HG02885 (cell line): ENCODE measurements around the gene SNTB2.

ENCODE experiments used
- ATAC-seq: cut with Tn5 transposase; IDR thresholded peaks from one replicate; pipeline ENCODE4 v1.9.1; 2021; ENCODE audit warnings: mild to moderate bottlenecking; ENCODE audit not compliant: unreplicated experiment, poor library complexity

The SNTB2 gene

DNA sequence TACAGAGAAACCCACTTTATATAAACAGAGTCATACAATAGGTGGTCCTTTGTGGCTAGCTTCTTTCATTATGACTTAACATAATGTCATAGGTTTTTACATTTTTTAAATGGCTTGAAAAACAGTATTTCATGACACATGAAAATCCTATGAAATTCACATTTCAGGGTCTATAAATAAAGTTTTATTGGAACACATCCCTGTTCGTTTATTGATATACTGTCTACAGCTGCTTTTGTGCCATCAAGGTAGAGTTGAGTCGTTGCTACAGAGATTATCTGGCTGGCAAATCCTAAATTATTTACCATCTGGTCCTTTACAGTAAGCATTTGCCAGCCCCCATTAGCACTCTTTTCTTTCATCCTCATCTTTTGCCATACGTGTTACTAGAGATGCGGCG is 126.5 kb downstream of the SNTB2 start:
- no peak for ATAC-seq

DNA sequence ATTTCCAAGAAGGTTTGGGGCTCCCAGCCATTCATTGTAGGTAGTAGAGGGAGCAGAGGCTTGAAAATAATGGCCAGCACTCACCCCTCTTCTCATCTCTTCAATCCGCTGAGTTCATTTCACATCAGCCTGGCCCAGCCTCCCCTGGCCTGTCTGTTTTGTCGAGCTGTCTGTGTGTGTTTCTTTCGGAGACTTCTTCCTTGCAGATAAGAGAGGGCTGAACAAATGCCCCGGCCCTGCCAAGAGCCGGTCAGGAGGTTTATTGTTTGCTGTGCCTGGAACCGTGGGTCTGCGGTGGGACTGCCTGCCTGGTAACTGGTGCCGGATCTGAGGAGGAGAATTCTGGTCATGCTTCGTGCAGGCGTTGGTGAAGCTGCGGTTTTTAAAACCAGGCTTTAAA is 127.6 kb downstream of the SNTB2 start:
- ATAC-seq = no peak

DNA sequence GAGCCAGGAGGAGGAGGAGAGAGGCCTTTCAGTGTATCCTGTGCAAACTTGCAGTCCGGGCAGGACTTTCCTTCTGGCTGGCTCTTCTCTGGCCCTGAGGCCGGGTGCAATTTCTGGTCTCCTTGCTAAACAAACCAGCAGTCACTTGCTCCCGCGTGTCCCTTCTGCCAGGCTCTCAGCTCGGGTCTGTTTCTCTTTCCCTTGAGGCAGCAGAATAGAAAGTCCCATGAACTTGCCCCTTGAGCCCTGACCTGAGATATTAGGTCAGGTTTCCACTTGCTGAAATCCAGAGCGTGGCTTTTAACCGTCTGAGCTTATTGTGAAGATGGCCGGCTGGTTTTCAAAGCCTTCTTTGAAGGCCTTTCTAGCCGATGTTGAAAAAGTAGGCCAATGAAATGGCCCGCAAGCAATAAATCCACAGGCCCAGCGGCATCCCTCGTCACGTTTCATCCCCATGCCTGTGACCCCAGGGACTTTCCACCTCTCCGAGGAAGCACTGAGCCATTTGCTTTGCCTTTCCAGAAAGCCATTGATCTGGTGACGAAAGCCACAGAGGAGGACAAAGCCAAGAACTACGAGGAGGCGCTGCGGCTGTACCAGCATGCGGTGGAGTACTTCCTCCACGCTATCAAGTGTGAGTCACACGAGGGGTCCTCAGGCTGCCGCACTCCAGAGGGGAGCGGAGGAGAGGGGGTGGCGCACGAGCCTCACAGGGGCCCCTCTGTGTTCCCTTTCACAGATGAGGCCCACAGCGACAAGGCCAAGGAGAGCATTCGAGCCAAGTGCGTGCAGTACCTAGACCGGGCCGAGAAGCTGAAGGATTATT is 128.7 kb downstream of the SNTB2 start:
- no peak for ATAC-seq

DNA sequence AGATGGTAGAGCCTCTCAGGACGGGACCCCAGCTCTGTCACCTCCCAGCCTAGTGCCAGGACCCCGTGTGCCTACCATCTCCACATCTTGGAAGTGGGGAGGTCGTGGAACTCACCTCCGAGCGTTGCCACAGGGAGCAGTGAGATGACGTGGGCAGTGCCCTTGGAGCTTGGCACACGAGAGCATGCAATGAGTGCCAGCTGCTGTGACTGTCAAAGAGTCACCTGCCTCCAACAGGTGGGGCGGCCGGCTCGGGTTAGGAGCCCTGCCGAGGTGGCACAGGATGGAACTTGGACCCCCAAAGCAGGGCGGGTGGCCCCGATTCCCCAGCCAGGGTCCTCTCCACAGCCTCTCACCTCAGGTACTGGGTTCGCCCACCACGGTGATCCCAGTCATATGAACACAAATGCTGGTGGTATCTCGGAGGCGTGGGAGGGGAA is 129.7 kb downstream of the SNTB2 start:
- no peak for ATAC-seq

DNA sequence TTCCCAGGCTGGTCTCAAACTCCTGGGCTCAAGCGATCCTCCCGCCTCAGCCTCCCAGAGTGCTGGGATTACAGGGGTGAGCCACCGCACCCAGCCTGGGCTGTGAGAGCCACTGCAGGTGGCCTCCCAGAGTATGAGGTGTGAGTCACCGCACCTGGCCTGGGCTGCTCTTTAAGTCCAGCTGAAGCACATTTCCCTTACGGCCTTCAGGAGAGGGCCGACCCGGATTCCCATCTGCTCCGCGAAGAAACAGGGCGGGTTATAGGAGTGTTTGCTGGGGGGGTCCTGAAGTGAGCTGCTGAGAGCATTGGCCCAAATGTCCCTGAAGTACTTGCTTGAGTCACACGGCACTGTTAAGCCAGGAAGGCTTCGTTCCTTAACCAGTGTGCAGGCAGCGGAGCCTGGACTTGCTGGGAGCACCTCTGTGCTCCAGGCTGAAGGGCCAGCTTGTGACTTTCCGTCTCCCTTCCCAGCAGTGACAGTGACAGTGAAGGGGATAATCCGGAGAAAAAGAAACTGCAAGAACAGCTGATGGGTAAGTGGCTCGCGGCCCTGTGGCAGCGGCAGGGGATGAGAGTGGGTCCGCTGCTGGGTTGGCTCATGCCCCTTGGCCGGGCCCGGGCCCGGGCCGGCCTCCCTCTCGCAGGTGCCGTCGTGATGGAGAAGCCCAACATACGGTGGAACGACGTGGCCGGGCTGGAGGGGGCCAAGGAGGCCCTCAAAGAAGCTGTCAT is 131.4 kb downstream of the SNTB2 start:
- ATAC-seq = no peak

DNA sequence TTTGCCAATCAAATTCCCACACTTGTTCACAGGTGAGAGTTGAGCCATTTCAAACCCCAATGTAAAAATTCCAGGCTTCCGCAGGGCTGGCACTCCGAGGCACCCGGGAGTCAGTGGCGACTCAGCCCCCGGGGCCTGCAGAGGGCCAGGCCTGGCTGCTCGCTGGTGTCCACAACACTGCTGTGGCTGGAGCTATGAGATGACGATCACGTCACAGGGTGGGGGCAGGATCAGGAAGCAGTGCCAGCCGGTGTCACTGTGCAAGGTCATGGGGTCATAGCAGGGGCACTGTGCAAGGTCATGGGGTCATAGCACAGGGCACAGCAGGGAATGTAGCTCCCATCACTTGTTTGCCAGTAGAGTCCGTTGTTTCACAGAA is 131.9 kb downstream of the SNTB2 start:
- ATAC-seq = no peak

DNA sequence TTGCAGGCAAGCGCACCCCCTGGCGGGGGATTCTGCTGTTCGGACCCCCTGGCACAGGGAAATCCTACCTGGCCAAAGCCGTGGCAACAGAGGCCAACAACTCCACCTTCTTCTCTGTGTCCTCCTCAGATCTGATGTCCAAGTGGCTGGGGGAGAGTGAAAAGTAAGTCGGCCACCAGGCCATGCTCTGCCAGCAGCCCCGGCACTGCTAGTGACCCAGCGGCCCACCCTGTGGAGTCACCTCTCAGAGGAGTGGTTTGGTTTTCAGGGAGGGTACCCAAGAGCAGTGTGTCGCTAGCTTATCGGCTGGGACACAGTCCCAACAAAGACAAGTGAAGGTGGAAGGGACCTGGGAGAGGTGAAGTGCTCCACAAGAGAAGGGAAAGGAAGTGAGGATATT is 132.4 kb downstream of the SNTB2 start:
- no peak for ATAC-seq

DNA sequence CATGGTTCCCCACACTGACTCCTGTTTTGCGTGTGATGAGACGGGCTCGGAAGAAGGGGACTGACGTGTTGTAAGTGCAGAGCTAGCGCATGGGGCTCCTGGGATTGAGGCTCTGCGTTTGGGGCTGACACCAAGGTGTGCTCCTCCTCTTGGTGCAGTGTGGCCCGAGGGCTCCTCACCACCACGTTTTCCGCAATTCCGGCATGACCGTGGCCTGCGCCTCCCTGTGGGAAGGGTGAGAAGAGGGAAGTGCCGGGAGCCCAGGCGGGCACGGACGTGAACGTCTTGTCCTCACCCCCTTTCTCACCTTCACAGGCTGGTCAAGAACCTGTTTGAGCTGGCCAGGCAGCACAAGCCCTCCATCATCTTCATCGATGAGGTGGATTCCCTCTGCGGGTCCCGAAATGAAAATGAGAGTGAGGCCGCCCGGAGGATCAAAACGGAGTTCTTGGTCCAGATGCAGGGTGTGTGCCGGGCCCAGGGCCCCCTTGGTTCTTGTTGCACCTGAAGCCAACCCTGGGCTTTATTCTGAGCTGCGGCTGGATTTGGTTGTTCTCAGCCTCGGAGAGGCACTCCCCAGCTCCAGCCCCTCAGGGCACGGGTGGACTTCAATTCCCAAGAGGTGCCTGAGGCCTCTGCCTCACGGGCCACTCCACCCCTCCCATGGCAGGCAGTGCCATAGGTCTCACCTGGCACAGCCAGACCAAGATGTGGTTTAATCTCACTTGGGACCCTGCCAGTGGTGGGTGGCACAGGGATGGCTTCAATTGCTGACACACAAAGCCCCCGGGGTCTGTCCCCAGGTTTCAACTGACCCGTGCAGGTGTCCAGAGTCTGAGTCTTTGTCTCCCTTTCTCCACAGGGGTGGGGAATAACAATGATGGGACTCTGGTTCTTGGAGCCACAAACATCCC is 133.1 kb downstream of the SNTB2 start:
- ATAC-seq = no peak

DNA sequence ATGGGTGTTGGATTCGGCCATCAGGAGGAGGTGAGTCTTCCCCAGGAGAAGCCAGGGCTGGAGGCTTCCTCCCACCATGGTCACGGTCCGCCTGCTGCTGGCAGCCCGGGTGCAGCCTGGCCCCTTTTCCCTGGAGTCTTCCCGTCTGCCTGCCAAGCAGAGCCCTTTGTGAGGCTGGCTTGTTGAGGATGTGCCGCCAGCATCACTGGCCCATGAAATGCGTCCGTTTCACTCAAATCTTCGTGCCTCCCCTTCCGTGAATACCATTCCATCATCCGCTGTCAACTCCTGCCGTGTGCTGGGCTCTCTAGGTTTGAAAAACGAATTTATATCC is 133.7 kb downstream of the SNTB2 start:
- no peak for ATAC-seq

DNA sequence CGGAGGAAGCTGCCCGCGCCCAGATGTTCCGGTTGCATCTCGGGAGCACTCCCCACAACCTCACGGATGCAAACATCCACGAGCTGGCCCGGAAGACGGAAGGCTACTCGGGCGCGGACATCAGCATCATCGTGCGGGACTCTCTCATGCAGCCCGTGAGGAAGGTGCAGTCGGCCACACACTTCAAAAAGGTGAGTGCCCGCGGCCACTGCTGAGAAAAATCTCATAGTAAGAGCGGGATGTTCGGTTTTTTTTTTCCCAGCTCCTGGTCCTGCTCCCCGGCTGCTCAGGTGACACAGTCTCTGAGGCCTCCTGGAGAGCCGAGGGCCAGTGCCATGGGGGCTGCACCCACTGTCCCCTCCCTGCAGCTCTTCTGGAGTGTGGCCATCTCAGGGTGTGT is 134.1 kb downstream of the SNTB2 start:
- no peak for ATAC-seq

DNA sequence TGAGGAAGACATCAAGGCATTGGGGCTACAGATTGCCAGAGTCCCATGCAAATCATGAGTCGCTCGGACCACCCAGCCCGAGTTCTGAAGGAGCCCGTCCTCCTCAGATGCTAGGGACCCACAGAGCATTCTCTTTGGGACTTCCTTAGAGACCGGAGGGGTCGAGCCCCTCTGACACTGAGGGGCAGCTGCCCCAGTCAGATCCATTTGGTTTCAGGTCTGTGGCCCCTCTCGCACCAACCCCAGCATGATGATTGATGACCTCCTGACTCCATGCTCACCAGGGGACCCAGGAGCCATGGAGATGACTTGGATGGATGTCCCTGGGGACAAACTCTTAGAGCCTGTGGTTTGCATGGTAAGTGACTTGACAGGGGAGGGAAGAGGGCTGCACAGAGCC is 135.4 kb downstream of the SNTB2 start:
- no peak for ATAC-seq

DNA sequence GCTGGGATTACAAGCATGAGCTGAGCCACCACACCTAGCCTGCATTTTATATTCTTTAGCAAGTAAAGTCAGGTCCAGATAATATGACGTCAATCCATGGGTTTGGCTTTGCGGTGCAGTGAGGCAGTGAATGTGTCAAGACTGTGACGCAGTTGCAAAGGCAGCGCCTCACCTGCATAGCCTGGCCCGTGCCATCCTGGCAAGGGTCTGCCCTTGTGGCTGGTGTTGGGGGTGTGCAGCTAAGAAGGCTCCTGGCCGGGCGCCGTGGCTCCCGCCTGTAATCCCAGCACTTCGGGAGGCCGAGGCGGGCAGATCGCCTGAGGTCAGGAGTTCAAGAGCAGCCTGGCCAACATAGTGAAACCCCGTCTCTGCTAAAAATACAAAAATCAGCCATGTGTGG is 136.5 kb downstream of the SNTB2 start:
- no peak for ATAC-seq

DNA sequence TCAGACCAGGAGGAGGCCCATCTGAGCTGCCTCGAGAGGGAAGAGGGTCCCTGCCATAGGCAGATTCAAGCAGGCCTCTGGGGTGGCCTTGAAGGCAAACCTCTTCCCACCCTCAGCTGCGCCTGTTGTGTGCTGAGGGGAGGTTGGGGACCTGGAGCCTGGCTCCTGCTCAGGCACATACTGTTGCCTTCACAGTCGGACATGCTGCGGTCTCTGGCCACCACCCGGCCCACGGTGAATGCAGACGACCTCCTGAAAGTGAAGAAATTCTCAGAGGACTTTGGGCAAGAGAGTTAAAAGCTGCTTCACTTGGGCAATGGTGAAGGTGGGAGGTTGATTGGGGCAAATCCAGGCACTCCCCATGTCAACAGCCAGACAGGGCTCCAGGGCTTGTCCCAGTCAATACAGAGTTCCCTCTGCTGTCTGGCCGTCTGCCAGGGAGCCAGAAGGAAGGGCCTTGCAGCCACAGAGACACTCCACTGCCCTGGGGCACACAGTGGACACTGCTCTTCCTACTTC is 137.1 kb downstream of the SNTB2 start:
- ATAC-seq = no peak

DNA sequence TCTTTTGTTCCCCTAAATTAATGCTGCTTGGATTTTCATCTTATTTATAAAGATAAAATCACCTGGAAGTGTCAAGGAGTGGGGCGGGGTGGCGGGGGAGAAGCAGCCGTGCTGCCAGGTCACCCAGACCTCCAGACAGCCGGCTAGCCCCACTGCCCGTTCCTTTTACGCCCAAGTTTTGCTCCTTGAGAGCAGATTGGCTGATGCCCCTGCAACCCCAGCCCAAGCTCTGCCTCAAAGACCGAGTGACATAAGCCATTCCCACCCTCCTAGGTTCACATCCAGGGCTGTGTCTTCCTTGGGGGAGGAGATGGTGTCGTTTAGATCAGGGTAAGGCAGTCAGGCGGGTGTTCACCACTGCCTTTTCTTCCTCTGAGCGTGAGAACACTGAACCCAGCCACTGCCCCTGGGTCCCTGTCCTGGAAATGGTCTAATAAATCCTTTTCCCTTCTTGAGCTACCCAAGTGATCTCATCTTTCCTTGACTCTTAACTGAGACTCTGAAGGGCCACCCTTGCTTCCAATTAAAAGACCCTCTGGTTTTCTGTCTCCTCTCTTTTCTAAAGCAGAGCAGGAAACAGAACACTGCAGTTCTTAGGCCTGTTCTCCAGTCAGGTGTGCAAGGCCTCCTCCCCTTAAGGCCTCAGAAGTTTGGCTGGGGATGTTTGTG is 137.8 kb downstream of the SNTB2 start:
- no peak for ATAC-seq

DNA sequence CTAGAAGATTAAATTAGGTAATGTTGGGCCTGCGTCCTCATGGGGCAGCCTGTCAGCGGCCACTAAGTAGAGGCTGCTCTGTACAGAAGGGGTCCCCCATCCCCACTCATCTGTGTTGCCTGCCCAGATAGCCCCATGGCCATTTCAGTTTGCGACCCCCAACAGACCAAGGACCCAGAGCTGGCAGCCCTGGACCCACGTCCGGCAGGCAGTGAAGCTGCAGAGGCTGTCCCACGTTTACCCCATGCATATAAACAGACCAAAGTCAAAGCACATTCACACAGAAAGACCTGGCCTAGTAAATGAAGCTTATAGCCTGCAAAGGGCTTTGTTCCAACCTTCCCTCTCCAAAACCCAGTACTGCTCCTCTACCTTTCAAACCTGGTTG is 138.8 kb downstream of the SNTB2 start:
- ATAC-seq = no peak

DNA sequence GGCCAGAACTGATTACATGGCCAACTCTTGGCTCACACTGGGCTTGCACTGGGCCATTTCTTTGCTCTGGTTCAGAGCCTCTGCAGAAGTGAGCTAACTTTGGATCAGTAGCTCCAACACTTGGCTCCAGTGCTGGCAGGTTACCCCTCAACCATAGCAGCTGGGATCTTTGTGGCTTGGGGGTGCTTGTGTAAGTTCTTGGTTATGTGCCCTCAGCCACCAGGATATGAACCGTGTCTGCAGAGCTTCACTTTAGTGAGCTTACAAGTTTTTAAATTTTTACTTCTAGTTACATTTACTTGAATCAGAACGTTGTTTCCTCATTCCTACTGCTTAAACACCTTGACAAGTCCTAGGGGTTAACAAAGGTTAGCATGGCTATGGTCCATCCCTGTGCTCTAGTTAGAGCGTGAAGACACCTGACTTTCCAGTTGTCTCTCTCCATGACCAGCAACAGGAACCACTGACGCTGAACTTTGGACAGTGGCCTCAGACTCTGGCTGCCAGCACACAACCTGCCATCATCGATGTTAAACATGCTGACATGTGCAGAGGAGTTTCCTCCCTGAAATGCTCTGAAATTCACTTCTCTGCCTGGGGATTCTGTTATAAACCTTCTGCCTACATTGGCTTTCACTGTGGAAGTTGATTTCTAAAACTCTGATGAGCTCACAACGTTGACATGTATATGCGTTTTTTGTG is 139.4 kb downstream of the SNTB2 start:
- no peak for ATAC-seq

DNA sequence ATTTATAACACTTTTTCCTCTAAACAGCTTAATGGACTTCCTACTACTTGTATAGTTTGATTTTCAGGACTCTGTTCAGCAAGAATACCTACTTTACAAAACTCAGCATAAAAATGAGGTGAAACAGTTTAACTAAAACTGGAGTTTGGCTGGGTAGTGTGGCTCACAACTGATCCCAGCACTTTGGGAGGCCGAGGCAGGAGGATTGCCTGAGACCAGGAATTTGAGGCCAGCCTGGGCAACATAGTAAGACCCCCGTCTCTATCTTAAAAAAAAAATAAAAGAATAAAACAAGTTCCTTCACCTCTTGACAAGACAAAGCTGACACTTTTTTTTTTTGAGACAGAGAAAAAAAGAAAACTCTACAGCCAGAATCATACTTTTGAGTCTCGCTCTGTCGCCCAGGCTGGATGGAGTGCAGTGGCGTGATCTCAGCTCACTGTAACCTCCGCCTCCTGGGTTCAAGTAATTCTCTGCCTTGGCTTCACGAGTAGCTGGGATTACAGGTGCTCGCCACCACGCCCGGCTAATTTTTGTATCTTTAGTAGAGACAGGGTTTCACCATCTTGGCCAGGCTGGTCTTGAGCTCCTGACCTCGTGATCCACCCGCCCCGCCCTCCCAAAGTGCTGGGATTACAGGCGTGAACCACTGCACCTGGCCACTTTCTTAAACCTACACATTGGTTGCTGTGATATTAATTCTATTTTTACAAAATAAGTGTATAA is 140.8 kb downstream of the SNTB2 start:
- ATAC-seq = no peak

DNA sequence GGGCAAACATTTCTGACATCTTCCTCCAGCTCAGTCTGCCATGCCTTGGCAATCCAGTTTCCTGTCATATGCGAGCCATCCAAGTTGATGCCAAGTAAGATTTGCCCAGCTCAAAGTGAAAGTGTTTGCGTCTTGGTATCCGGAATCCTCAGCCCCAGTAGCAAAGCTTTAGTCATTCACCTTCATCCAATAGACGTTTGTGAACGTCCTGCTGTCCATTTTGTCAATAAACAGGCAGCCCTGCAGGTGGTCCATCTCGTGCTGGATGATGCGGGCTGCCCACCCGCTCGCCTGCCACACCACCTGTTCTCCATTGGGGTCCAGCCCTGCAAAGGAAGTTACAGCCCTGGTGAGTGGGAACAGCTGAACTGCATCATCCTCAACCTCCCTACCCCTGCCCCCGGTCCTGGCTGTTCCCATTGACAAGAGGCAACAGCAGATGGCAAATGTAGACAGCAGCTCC is 141.9 kb downstream of the SNTB2 start:
- no peak for ATAC-seq
